NT2/D1 (cell line): ENCODE measurements around the gene HERC6.

Experiments used
- SUZ12 ChIP-seq: IDR thresholded peaks from 2 replicates; pipeline ENCODE4 v1.6.1; 2011; ENCODE audit not compliant: insufficient read length, insufficient read depth; ENCODE audit errors: extremely low read depth
- YY1 ChIP-seq: IDR thresholded peaks from 2 replicates; pipeline ENCODE4 v1.6.1; 2011; ENCODE audit not compliant: insufficient read length, insufficient read depth
- ZNF274 ChIP-seq: IDR thresholded peaks from 2 replicates; pipeline ENCODE4 v1.6.1; 2011; ENCODE audit warnings: mild to moderate bottlenecking, low read depth, low read length

DNA sequence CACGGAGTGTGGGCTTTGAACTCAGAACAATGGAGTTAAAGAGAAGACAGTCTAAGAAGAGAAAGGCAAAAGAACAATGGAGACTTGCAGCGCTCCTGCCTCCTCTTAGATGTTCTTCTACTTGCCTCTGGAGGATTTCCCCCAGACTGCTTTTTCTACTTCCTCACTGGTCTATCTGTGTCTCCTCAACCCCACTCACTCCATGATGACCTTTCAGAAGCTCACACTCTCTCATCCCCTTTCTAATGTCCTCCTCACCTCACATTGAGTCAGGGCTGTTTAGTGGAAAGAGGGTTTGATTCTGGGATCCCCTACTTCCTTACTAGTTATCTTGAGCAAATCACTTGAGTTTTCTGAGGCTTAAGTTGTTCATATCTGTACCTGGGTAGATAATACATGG lies 12.2 kb upstream of the HERC6 start:
- no peak for TF ChIP-seq YY1
- no peak for TF ChIP-seq ZNF274
- no peak for TF ChIP-seq SUZ12
